ENCODE data around the gene ADAMTS5.

Gene ADAMTS5

DNA sequence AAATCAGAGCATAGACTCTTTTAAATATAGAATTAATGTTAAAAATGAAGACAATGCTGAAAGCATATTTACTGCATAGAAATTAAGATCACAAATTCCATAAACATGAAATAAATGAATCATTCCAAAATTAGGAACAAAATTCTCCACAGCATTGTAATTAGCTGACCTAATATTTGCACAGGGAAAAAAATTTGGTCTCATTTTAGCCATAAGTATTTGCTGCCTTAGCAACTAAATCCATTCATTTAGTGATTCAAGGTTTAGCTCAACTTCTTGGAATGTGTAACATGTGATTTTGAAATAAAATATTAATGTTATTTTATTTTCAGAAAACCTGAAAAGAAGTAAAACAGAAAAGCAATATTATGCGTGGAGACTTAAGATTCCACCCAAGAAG lies 25.5 kb downstream of the ADAMTS5 start:
- TF ChIP-seq, protein P1, sequence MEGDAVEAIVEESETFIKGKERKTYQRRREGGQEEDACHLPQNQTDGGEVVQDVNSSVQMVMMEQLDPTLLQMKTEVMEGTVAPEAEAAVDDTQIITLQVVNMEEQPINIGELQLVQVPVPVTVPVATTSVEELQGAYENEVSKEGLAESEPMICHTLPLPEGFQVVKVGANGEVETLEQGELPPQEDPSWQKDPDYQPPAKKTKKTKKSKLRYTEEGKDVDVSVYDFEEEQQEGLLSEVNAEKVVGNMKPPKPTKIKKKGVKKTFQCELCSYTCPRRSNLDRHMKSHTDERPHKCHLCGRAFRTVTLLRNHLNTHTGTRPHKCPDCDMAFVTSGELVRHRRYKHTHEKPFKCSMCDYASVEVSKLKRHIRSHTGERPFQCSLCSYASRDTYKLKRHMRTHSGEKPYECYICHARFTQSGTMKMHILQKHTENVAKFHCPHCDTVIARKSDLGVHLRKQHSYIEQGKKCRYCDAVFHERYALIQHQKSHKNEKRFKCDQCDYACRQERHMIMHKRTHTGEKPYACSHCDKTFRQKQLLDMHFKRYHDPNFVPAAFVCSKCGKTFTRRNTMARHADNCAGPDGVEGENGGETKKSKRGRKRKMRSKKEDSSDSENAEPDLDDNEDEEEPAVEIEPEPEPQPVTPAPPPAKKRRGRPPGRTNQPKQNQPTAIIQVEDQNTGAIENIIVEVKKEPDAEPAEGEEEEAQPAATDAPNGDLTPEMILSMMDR (IDR thresholded peaks at IDR 0.05; ENCODE audit: extremely low read depth, insufficient read depth, missing control alignments): no peak
- DNase-seq (ENCODE audit: low spot score): no peak
- in situ Hi-C loops (cut with MboI; ENCODE audit: low pct_unique_long_range_greater_than_20kb, low sequenced_read_pairs, unreplicated experiment): no loop called here

GRCh38 chr21:26939601-26940111 lies 27.2 kb downstream of the ADAMTS5 start:
- DNase-seq (ENCODE audit: low spot score): no peak
- TF ChIP-seq, protein P1 (IDR thresholded peaks at IDR 0.05; ENCODE audit: extremely low read depth, insufficient read depth, missing control alignments): no peak
- in situ Hi-C loops (cut with MboI; ENCODE audit: low pct_unique_long_range_greater_than_20kb, low sequenced_read_pairs, unreplicated experiment): no loop called here

DNA sequence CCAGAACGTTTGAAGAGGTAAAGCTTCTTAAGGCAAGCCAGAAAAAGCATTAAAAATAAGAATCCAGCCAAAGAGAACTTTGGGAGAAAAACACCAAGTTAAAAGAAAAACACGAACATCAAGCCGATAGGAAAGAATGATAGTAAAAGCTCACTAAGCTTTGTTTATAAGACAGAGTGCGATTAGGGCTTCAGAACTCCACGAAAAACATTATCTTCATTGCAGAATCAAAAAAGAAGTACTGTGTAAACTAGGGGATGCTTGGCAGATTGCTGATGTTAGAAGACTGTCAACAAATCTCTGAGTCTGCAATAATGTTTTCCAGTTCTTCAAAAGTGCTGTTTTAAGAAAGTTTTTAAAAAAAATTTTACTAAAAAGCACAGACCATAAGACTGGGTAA lies 30.2 kb downstream of the ADAMTS5 start:
- TF ChIP-seq, protein P1 (IDR thresholded peaks at IDR 0.05; ENCODE audit: extremely low read depth, insufficient read depth, missing control alignments): no peak
- in situ Hi-C loops (cut with MboI; ENCODE audit: low pct_unique_long_range_greater_than_20kb, low sequenced_read_pairs, unreplicated experiment): no loop called here
- no peak for DNase-seq (ENCODE audit: low spot score)

DNA sequence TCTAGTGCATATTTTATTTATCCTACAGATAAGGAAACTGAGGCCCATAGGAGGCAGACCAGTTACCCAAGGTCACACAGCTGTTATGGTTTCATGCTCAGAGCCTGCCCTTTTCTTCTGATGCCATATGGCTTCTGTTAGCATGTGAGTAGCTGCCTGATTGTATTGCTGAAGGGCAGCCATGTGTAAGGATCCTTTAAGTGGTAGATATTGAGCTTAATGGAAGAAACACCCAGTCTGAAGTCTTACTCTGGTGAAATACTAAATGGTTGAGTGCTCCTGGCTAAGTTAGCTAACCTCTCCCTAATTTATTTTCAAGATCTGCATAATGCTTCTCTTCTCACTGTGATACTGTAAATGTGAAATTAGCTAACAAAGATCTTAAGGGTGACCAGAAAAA lies 30.9 kb downstream of the ADAMTS5 start:
- no peak for DNase-seq (ENCODE audit: low spot score)
- in situ Hi-C loops (cut with MboI; ENCODE audit: low pct_unique_long_range_greater_than_20kb, low sequenced_read_pairs, unreplicated experiment): no loop called here
- TF ChIP-seq, protein P1 (IDR thresholded peaks at IDR 0.05; ENCODE audit: extremely low read depth, insufficient read depth, missing control alignments): no peak

DNA sequence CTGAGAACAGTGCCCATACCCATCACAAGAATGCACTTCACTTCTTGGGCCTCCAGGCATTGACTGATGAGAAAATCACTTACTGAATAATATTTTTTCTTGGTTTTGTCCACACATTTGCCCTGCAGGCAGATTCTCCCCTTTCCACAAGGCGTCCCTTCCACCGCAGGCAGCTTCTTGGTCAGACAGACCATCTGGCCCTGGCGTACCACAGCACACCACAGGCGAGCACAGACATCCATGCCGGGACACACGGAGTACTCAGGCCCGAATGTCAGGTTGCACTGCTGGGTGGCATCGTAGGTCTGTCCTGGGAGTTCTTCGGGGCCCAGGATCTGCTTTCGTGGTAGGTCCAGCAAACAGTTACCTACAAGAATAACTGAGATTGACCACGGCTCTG lies 32.5 kb downstream of the ADAMTS5 start:
- in situ Hi-C loops (cut with MboI; ENCODE audit: low pct_unique_long_range_greater_than_20kb, low sequenced_read_pairs, unreplicated experiment): no loop called here

GRCh38 chr21:26933448-26933847 lies 33.4 kb downstream of the ADAMTS5 start:
- DNase-seq (ENCODE audit: low spot score): no peak
- in situ Hi-C loops (cut with MboI; ENCODE audit: low pct_unique_long_range_greater_than_20kb, low sequenced_read_pairs, unreplicated experiment): no loop called here
- TF ChIP-seq, protein P1 (IDR thresholded peaks at IDR 0.05; ENCODE audit: extremely low read depth, insufficient read depth, missing control alignments): no peak

More for the DNA sequence above, 32.5 kb downstream of the ADAMTS5 start:
- TF ChIP-seq, protein P1 (IDR thresholded peaks at IDR 0.05; ENCODE audit: extremely low read depth, insufficient read depth, missing control alignments): no peak
- DNase-seq (ENCODE audit: low spot score): no peak

DNA sequence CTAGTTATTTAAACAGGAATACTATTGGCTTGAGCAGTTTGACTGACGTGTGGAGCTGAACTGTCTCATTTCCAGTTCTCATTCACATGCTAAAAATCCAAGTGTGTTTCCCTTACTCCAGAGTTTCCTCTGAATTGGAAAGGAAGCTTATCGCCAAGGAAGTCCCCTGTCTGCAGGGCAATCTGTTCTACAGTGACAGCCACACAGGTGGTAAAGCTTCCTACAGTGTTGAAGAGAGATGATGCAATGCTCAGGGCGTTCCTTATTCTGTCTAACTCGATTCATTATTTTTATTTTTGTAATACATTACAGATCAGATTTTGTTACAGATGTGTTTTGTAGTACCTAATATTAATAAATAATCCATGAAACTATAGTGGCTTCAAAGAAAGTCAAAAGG lies 41.3 kb downstream of the ADAMTS5 start:
- in situ Hi-C loops (cut with MboI; ENCODE audit: low pct_unique_long_range_greater_than_20kb, low sequenced_read_pairs, unreplicated experiment): no loop called here

More for the DNA sequence above, 41.3 kb downstream of the ADAMTS5 start:
- TF ChIP-seq, protein P1 (IDR thresholded peaks at IDR 0.05; ENCODE audit: extremely low read depth, insufficient read depth, missing control alignments): no peak
- no peak for DNase-seq (ENCODE audit: low spot score)
